ENCODE measurements around the gene PLTP.

The PLTP gene

DNA sequence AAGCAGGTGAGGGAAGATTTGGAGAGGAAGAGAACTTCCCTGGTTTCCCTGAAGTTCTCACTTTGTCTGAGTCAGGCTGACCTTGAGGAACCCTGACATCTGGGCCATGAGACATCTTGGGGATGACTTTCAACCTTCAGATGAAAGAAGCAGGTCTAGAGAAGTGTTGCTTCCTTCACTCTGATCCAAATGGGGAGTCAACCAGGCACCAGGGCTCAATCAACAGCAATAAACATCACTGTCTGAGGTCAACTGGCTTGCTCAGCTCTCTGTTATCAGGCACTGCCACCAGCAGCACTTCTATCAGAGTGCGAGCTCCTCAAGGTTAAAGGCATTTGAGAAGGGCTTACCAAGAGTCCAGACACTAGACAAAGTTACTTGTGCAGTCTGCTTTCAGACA lies 61.0 kb downstream of the PLTP start:
- H3K9me3 ChIP-seq (ENCODE audit: insufficient read depth, low read depth, low read length), result no peaks in the 10 kb centered on the region
- no CpG with 5 or more reads among the region's 1 CpG for WGBS (ENCODE audit: extremely low coverage, insufficient coverage, insufficient read length)
- no peak overlapping the region for H3K4me3 ChIP-seq (ENCODE audit: low read depth, low read length)

DNA sequence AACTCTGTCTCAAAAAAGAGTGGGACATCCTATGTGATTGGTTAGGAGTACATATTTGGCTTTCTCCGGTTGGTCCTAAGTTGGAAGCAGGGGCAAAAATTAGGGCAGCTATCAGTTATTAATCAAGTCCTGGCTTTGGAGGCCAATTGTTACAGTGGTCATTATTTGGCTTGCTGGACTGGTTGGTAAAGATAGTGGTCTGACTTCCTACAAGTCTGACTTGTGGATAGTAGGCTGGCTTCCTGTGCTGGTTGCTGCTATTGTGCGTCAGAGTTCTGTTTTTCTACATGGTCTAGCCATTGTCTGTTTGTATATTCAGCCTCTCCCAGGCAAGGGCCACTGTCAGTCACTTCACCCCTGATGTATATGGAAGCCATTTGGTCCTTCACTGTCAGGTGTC lies 61.7 kb downstream of the PLTP start:
- no peak for DNase-seq
- Histone ChIP-seq H2BK5ac (ENCODE audit: low read depth, low read length, poor library complexity) (no peak overlapping the region), H3K4ac (ENCODE audit: low read depth, low read length) (no peak overlapping the region), H4K8ac (ENCODE audit: low read depth, low read length) (no peak overlapping the region), H2BK12ac (ENCODE audit: low read length) (no peak overlapping the region), H3K4me1 (ENCODE audit: control insufficient read depth in 1 of 2, insufficient read depth in 2 of 2, low read length in 2 of 2) (no peaks in the 10 kb centered on the region), H2AK5ac (ENCODE audit: low read length) (no peak overlapping the region), H3K4me3 (ENCODE audit: low read depth, low read length) (no peak overlapping the region), H4K12ac (ENCODE audit: low read depth, low read length) (no peak overlapping the region), H2BK120ac (ENCODE audit: insufficient read depth, low read length, poor library complexity) (no peak overlapping the region), H3K27me3 (ENCODE audit: insufficient read depth, low read length) (no peaks in the 10 kb centered on the region), H3K18ac (ENCODE audit: low read length) (no peak overlapping the region), H3K14ac (ENCODE audit: low read length) (no peak overlapping the region), H3K79me1 (ENCODE audit: low read length) (no peaks in the 10 kb centered on the region), H3K27ac (ENCODE audit: low read depth, low read length) (no peak overlapping the region), H3K23ac (ENCODE audit: low read length) (no peak overlapping the region), H3K79me2 (ENCODE audit: control insufficient read depth, insufficient read depth, low read length, poor library complexity) (no peaks in the 10 kb centered on the region), H3K9me3 (ENCODE audit: insufficient read depth, low read depth, low read length) (no peaks in the 10 kb centered on the region), H3K4me2 (ENCODE audit: low read length) (no peak overlapping the region), H3K36me3 (ENCODE audit: control insufficient read depth in 1 of 2, insufficient read depth in 2 of 2, low read length in 2 of 2) (peaks cover 6 to 18% of the 10 kb centered on the region in 2 experiments), H4K91ac (ENCODE audit: low read depth, low read length) (no peak overlapping the region), H3K9ac (ENCODE audit: low read length) (no peak overlapping the region), H2AFZ (ENCODE audit: insufficient read depth, low read length, poor library complexity) (no peak overlapping the region)
- WGBS (ENCODE audit: extremely low coverage, insufficient coverage, insufficient read length), result no CpG with 5 or more reads among the region's 2 CpGs

More for the DNA sequence above, 61.0 kb downstream of the PLTP start:
- H3K14ac ChIP-seq (ENCODE audit: low read length), result no peak overlapping the region
- H3K18ac ChIP-seq (ENCODE audit: low read length), result no peak overlapping the region
- H3K4me1 ChIP-seq (ENCODE audit: control insufficient read depth in 1 of 2, insufficient read depth in 2 of 2, low read length in 2 of 2), result no peaks in the 10 kb centered on the region
- no peak overlapping the region for H3K4me2 ChIP-seq (ENCODE audit: low read length)
- H3K27me3 ChIP-seq (ENCODE audit: insufficient read depth, low read length), result no peaks in the 10 kb centered on the region
- no peak overlapping the region for H3K4ac ChIP-seq (ENCODE audit: low read depth, low read length)
- no peak overlapping the region for H4K91ac ChIP-seq (ENCODE audit: low read depth, low read length)
- no peak overlapping the region for H4K8ac ChIP-seq (ENCODE audit: low read depth, low read length)
- no peak for DNase-seq
- H2BK12ac ChIP-seq (ENCODE audit: low read length), result no peak overlapping the region
- no peaks in the 10 kb centered on the region for H3K79me1 ChIP-seq (ENCODE audit: low read length)
- H2BK120ac ChIP-seq (ENCODE audit: insufficient read depth, low read length, poor library complexity), result no peak overlapping the region
- H3K9ac ChIP-seq (ENCODE audit: low read length), result no peak overlapping the region
- no peak overlapping the region for H2AK5ac ChIP-seq (ENCODE audit: low read length)
- H2BK5ac ChIP-seq (ENCODE audit: low read depth, low read length, poor library complexity), result no peak overlapping the region
- H3K23ac ChIP-seq (ENCODE audit: low read length), result no peak overlapping the region
- peaks cover 6 to 15% of the 10 kb centered on the region in 2 experiments for H3K36me3 ChIP-seq (ENCODE audit: control insufficient read depth in 1 of 2, insufficient read depth in 2 of 2, low read length in 2 of 2)
- no peaks in the 10 kb centered on the region for H3K79me2 ChIP-seq (ENCODE audit: control insufficient read depth, insufficient read depth, low read length, poor library complexity)
- H2AFZ ChIP-seq (ENCODE audit: insufficient read depth, low read length, poor library complexity), result no peak overlapping the region
- H4K12ac ChIP-seq (ENCODE audit: low read depth, low read length), result no peak overlapping the region
- no peak overlapping the region for H3K27ac ChIP-seq (ENCODE audit: low read depth, low read length)

DNA sequence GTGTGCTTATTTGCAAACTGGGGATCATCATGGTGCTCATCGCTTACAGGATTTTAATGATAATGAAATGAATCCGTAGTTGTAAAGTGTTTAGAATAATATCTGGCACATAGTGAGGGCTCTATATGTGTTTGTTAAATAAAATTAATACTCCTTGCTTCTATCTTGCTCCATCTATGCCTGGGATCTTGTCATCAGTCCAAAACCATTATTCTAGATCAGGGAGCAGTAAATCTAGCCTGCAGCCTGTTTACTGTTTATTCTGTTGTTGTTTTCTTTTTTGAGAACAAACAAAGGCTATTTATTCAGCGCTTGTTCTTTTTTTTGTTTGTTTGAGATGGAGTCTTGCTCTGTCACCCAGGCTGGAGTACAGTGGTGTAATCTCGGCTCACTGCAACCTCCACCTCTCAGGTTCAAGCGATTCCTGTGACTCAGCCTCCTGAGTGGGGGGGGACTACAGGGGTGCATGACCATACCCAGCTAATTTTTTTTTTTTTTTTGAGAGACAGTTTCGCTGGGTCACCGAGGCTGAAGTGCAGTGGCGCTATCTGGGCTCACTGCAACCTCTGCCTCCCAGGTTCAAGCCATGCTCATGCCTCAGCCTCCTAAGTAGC lies 62.9 kb downstream of the PLTP start:
- Histone ChIP-seq H3K27me3 (ENCODE audit: insufficient read depth, low read length) (no peaks in the 10 kb centered on the region), H3K9me3 (ENCODE audit: insufficient read depth, low read depth, low read length) (no peaks in the 10 kb centered on the region), H3K14ac (ENCODE audit: low read length) (no peak overlapping the region), H3K18ac (ENCODE audit: low read length) (no peak overlapping the region), H3K79me2 (ENCODE audit: control insufficient read depth, insufficient read depth, low read length, poor library complexity) (no peaks in the 10 kb centered on the region), H3K9ac (ENCODE audit: low read length) (no peak overlapping the region), H3K4me2 (ENCODE audit: low read length) (no peak overlapping the region), H3K23ac (ENCODE audit: low read length) (no peak overlapping the region), H4K12ac (ENCODE audit: low read depth, low read length) (no peak overlapping the region), H3K79me1 (ENCODE audit: low read length) (no peaks in the 10 kb centered on the region), H3K36me3 (ENCODE audit: control insufficient read depth in 1 of 2, insufficient read depth in 2 of 2, low read length in 2 of 2) (peaks cover 10 to 14% of the 10 kb centered on the region in 2 experiments), H3K4me3 (ENCODE audit: low read depth, low read length) (no peak overlapping the region), H2AK5ac (ENCODE audit: low read length) (no peak overlapping the region), H2AFZ (ENCODE audit: insufficient read depth, low read length, poor library complexity) (no peak overlapping the region), H3K4me1 (ENCODE audit: control insufficient read depth in 1 of 2, insufficient read depth in 2 of 2, low read length in 2 of 2) (no peaks in the 10 kb centered on the region), H2BK12ac (ENCODE audit: low read length) (no peak overlapping the region), H3K27ac (ENCODE audit: low read depth, low read length) (no peak overlapping the region), H4K91ac (ENCODE audit: low read depth, low read length) (no peak overlapping the region), H2BK120ac (ENCODE audit: insufficient read depth, low read length, poor library complexity) (no peak overlapping the region), H3K4ac (ENCODE audit: low read depth, low read length) (no peak overlapping the region), H2BK5ac (ENCODE audit: low read depth, low read length, poor library complexity) (no peak overlapping the region), H4K8ac (ENCODE audit: low read depth, low read length) (no peak overlapping the region)
- no peak for DNase-seq
- WGBS (ENCODE audit: extremely low coverage, insufficient coverage, insufficient read length), result no CpG with 5 or more reads among the region's 8 CpGs

Data from trophoblast cell (in vitro differentiated cells and primary cell).